Measurements from ENCODE around the gene BRIX1. TPM values are rescaled to one million over a fixed set of nuclear protein-coding genes. Genes with fewer than 3 reads are reported as not detected.

Gene BRIX1
- total RNA-seq, 1 experiment from 2014 or later, result 77.0 TPM

DNA sequence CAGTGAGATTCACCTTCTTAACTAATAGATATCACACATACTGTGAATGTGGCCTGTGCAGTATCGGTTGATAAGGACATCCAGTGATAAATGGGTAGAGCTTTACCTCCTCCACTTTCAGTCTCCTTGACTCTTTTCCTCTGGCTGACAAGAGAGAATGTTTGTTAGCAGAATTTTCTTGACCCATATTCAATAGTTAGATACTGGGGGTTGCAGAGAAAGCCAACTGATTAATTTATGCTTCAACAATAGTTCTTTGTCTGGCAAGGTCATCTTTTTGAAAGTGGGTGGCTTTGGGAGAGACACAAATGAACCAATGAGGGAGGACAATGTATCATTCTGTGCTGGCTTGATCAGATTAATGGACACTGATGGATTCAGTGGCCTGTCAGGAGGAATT, 46.3 kb upstream of the BRIX1 start:
- H3K27me3 Mint-ChIP-seq (ENCODE audit: low read depth), result no peaks in the 10 kb centered on the region
- DNase-seq, result no peak
- H3K79me1 ChIP-seq (ENCODE audit: insufficient read depth, low read depth, low read length, poor library complexity, severe bottlenecking), result no peaks in the 10 kb centered on the region
- no peaks in the 10 kb centered on the region for H4K20me1 ChIP-seq (ENCODE audit: control insufficient read depth, insufficient read depth, insufficient read length)
- no peak overlapping the region for H2BK120ac ChIP-seq (ENCODE audit: low read depth, low read length, poor library complexity, severe bottlenecking)
- H3K23me2 ChIP-seq (ENCODE audit: insufficient read length, low read depth, low read length, poor library complexity, severe bottlenecking), result no peaks in the 10 kb centered on the region
- no peak overlapping the region for H4K5ac ChIP-seq (ENCODE audit: insufficient read length, low read depth, low read length)
- no peak overlapping the region for H3K9ac ChIP-seq (ENCODE audit: extremely low read depth, insufficient read length, low read length)
- peaks cover 18% of the 10 kb centered on the region in 2 experiments for H3K4me1 Mint-ChIP-seq
- H3K9me3 ChIP-seq (ENCODE audit: control insufficient read depth, low read depth, low read length), result no peaks in the 10 kb centered on the region
- no peaks in the 10 kb centered on the region; the same call in 1 of the 2 replicates for H3K4me1 ChIP-seq (ENCODE audit: insufficient read depth, low read length)
- no peak overlapping the region for H3K23ac ChIP-seq (ENCODE audit: insufficient read length, low read depth, low read length)
- no peak overlapping the region for H2BK5ac ChIP-seq (ENCODE audit: insufficient read length, low read length)
- no peak overlapping the region for H2AK5ac ChIP-seq (ENCODE audit: insufficient read length, low read length)
- no peak overlapping the region for H3K27ac Mint-ChIP-seq
- no peak overlapping the region for H3K18ac ChIP-seq (ENCODE audit: insufficient read length, low read depth, low read length)
- no peak overlapping the region for H3K56ac ChIP-seq (ENCODE audit: insufficient read length, low read depth, low read length)
- H2BK12ac ChIP-seq (ENCODE audit: insufficient read length, low read depth, low read length), result no peak overlapping the region
- H3K4me2 ChIP-seq (ENCODE audit: insufficient read depth, insufficient read length, low read length), result no peak overlapping the region
- no peak overlapping the region for H3K14ac ChIP-seq (ENCODE audit: insufficient read depth, low read length)
- H4K91ac ChIP-seq (ENCODE audit: insufficient read length, low read depth, low read length), result no peak overlapping the region
- H3K36me3 Mint-ChIP-seq (ENCODE audit: insufficient read depth in 1 of 3, low read depth in 3 of 3), result no peaks in the 10 kb centered on the region
- H2BK15ac ChIP-seq (ENCODE audit: low read depth, low read length), result no peak overlapping the region
- H2AFZ ChIP-seq (ENCODE audit: low read length), result no peak overlapping the region
- H3K27me3 ChIP-seq (ENCODE audit: insufficient read depth, low read length), result no peaks in the 10 kb centered on the region
- no peak overlapping the region for H3T11ph ChIP-seq (ENCODE audit: low read length)
- H4K8ac ChIP-seq (replicated peaks; ENCODE audit: insufficient read length, low read depth, low read length), result no peak overlapping the region
- TF ChIP-seq, protein P1, sequence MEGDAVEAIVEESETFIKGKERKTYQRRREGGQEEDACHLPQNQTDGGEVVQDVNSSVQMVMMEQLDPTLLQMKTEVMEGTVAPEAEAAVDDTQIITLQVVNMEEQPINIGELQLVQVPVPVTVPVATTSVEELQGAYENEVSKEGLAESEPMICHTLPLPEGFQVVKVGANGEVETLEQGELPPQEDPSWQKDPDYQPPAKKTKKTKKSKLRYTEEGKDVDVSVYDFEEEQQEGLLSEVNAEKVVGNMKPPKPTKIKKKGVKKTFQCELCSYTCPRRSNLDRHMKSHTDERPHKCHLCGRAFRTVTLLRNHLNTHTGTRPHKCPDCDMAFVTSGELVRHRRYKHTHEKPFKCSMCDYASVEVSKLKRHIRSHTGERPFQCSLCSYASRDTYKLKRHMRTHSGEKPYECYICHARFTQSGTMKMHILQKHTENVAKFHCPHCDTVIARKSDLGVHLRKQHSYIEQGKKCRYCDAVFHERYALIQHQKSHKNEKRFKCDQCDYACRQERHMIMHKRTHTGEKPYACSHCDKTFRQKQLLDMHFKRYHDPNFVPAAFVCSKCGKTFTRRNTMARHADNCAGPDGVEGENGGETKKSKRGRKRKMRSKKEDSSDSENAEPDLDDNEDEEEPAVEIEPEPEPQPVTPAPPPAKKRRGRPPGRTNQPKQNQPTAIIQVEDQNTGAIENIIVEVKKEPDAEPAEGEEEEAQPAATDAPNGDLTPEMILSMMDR (conservative IDR thresholded peaks at IDR 0.05), result no peak
- no peaks in the 10 kb centered on the region for H3K9me3 Mint-ChIP-seq
- no CpG with 5 or more reads among the region's 1 CpG for whole genome bisulfite sequencing (ENCODE audit: extremely low coverage, insufficient read length, low lambda C conversion rate)
- H3K79me2 ChIP-seq (ENCODE audit: insufficient read depth, low read length), result no peaks in the 10 kb centered on the region
- no peak overlapping the region for H3K27ac ChIP-seq (ENCODE audit: insufficient read length, low read depth, low read length)
- H2BK20ac ChIP-seq (ENCODE audit: low read depth, low read length, poor library complexity, severe bottlenecking), result no peak overlapping the region
- H3K4me3 Mint-ChIP-seq, result no peak overlapping the region
- H3K4ac ChIP-seq (ENCODE audit: low read depth, low read length), result no peak overlapping the region
